Measurements from ENCODE around the gene THBS2. TPM values are rescaled to one million over a fixed set of nuclear protein-coding genes. Genes with fewer than 3 reads are reported as not detected.
A peak's percentile ranks its signal among the peaks of the same experiment; 100 is the strongest.
"Not testable (repeated sequence)": the region's sequence is repeated elsewhere in the genome, so short reads cannot be mapped to it uniquely, and the experiment has no call there.

Gene THBS2
- total RNA-seq, 2 donors from 2014 or later: not detected

DNA sequence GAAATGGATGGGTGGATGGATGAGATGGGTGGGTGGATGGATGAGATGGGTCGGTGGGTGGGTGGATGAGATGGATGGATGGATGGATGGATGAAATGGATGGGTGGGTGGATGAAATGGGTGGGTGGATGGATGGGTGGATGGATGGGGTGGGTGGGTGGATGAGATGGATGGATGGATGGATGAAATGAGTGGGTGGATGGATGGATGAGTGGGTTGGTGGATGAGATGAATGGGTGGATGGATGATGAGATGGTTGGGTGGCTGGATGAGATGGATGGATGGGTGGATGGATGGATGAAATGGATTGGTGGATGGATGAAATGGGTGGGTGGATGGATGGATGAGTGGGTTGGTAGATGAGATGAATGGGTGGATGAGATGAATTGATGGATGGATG lies 35.7 kb downstream of the THBS2 start:
- Mint-ChIP-seq H3K4me1 (ENCODE audit: low read depth) (peaks cover 16% of the 10 kb centered on the region), H3K27me3 (ENCODE audit: low read depth) (no peaks in the 10 kb centered on the region), H3K9me3 (peaks cover 11 to 12% of the 10 kb centered on the region in 2 donors), H3K4me3 (no peak overlapping the region), H3K36me3 (ENCODE audit: insufficient read depth in 2 of 2) (peaks cover 5 to 9% of the 10 kb centered on the region in 2 donors), H3K27ac (no peak overlapping the region)
- DNase-seq (no peak), ATAC-seq (replicated peaks in 1 of 2) (no peak)

- no peak for ATAC-seq (replicated peaks in 1 of 2)
- H3K4me1 Mint-ChIP-seq (ENCODE audit: low read depth): peaks cover 21% of the 10 kb centered on the region
- no peak overlapping the region for H3K27ac Mint-ChIP-seq
- peaks cover 5 to 11% of the 10 kb centered on the region in 2 donors for H3K36me3 Mint-ChIP-seq (ENCODE audit: insufficient read depth in 2 of 2)
- no peak for DNase-seq
- H3K9me3 Mint-ChIP-seq: peaks cover 12 to 13% of the 10 kb centered on the region in 2 donors
- H3K4me3 Mint-ChIP-seq: no peak overlapping the region
- H3K27me3 Mint-ChIP-seq (ENCODE audit: low read depth): no peaks in the 10 kb centered on the region
These were observed 36.8 kb downstream of the THBS2 start for GRCh38 chr6:169216830-169217229.

- H3K4me1 Mint-ChIP-seq (ENCODE audit: low read depth): peaks cover 21% of the 10 kb centered on the region
- DNase-seq (no peak), ATAC-seq (replicated peaks in 1 of 2) (no peak)
- peak overlapping the region; percentile 25 to 35 for H3K4me3 Mint-ChIP-seq
- H3K27ac Mint-ChIP-seq: no peak overlapping the region
- peaks cover 15 to 18% of the 10 kb centered on the region in 2 donors for H3K9me3 Mint-ChIP-seq
- H3K36me3 Mint-ChIP-seq (ENCODE audit: insufficient read depth in 2 of 2): peaks cover 5 to 11% of the 10 kb centered on the region in 2 donors
- H3K27me3 Mint-ChIP-seq (ENCODE audit: low read depth): no peaks in the 10 kb centered on the region
These were observed 38.4 kb downstream of the THBS2 start for GRCh38 chr6:169215201-169215681.

GRCh38 chr6:169214789-169215188 lies 38.9 kb downstream of the THBS2 start:
- peak overlapping the region; percentile 16 to 35 for H3K4me3 Mint-ChIP-seq

DNA sequence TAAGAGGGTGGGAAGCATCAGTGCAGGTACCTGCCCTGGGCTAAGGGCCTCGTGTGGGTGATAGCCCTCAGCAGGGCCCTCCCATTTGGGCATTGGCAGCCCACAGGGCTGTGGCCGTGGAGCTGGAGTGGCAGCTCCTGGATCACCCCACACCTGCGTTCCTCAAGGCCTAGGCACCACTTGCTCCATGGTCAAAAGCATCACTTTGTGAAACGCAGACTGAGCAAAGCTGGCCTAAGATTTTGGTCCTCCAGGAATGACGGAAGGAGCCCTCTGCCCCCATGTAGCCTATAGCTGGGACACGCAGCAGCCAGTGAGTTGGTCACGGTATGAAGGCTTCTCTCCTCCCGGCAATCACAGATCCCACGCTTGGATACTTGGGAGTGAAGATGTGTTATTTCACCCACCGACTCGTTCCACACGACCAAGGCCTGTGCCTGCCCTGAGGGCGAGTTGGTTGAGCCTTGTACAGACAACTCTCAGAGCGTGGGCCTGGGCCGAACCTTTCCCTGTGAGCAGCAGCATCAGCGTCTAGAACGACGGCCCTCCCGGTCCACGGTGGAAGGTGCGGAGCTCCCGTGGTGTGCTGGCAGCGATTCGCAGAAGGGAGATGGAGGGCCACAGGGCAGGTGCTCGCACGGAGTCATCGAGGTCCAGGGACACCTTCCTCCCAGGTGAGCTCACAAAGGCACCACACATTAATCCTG lies 39.7 kb downstream of the THBS2 start:
- Mint-ChIP-seq H3K27me3 (ENCODE audit: low read depth) (no peaks in the 10 kb centered on the region), H3K36me3 (ENCODE audit: insufficient read depth in 2 of 2) (peaks cover 4 to 11% of the 10 kb centered on the region in 2 donors), H3K9me3 (peaks cover 13 to 17% of the 10 kb centered on the region in 2 donors), H3K4me1 (ENCODE audit: low read depth) (peaks cover 21% of the 10 kb centered on the region), H3K4me3 (peak overlapping the region; percentile 23 to 35), H3K27ac (no peak overlapping the region)
- DNase-seq (peak in 1 of 2 donors; percentile 3), ATAC-seq (replicated peaks in 1 of 2) (no peak)

More at GRCh38 chr6:169214789-169215188, 38.9 kb downstream of the THBS2 start:
- Mint-ChIP-seq H3K9me3 (peaks cover 17 to 18% of the 10 kb centered on the region in 2 donors), H3K36me3 (ENCODE audit: insufficient read depth in 2 of 2) (peaks cover 5 to 11% of the 10 kb centered on the region in 2 donors), H3K27ac (peak overlapping the region; percentile 70), H3K4me1 (ENCODE audit: low read depth) (peaks cover 21% of the 10 kb centered on the region)
- peak; percentile 27 to 30 for DNase-seq
- H3K27me3 Mint-ChIP-seq (ENCODE audit: low read depth): not testable (repeated sequence)
- ATAC-seq (replicated peaks in 1 of 2): peak; percentile 34 to 59

DNA sequence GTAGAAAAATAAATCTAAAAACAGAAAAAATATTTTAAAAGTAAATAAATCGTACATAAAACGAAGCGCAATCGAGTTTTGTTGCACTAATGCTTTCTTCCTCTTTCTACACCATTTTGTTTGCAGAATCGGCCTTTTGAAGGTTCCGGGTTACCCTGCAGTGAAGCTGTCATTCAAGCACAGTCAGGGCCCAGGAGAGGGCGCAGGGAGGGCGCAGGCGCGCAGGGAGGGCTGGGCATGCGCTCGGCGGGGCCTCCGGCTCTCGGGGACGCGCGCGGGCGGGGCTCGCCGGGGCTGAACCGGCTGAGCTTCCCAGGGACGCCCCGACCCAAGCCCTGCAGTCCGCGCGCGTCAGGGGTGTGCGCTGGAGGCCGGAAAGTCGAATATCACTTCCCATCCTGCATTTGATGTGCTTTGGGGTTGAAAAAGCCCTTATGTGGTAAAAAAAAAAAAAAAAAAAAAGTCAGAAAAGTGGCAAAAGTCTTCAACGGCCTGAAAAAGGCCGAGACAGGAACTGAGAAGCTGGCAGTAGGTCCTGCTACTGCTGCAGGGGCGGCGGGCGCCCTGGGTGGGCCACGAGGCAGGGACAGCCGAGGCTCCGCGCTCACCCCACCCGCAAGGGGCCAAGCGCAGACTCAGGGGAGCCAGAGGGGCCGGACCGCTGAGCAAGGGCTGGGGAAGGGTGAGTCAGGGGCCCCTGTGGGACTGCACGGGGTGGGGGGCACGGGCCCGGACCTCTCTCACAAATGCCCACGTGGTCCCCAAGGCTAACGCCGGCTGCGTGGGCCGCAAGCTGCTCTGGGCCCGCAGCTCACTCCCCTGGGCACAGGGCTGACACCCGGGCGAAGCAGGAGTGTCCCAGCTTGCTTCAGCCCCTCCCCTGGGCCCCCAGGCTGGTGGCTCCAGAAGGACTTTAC lies 40.5 kb downstream of the THBS2 start:
- Mint-ChIP-seq H3K4me3 (peak overlapping the region; percentile 77 to 79), H3K36me3 (ENCODE audit: insufficient read depth in 2 of 2) (peaks cover 6% of the 10 kb centered on the region in 2 donors), H3K27ac (peak overlapping the region; percentile 87), H3K4me1 (ENCODE audit: low read depth) (peaks cover 21% of the 10 kb centered on the region), H3K27me3 (ENCODE audit: low read depth) (no peaks in the 10 kb centered on the region), H3K9me3 (peaks cover 8 to 10% of the 10 kb centered on the region in 2 donors)
- DNase-seq (peak; percentile 91 to 95), ATAC-seq (replicated peaks in 1 of 2) (peak; percentile 100)

- Mint-ChIP-seq H3K36me3 (ENCODE audit: insufficient read depth in 2 of 2) (peaks cover 3 to 4% of the 10 kb centered on the region in 2 donors), H3K27ac (peak overlapping the region; percentile 63), H3K4me1 (ENCODE audit: low read depth) (peaks cover 21% of the 10 kb centered on the region), H3K9me3 (peaks cover 6 to 9% of the 10 kb centered on the region in 2 donors), H3K4me3 (peak overlapping the region in 1 of 2 donors; percentile 40), H3K27me3 (ENCODE audit: low read depth) (no peaks in the 10 kb centered on the region)
- no peak for DNase-seq
- no peak for ATAC-seq (replicated peaks in 1 of 2)
These were observed 41.2 kb downstream of the THBS2 start for GRCh38 chr6:169212436-169212835.

DNA sequence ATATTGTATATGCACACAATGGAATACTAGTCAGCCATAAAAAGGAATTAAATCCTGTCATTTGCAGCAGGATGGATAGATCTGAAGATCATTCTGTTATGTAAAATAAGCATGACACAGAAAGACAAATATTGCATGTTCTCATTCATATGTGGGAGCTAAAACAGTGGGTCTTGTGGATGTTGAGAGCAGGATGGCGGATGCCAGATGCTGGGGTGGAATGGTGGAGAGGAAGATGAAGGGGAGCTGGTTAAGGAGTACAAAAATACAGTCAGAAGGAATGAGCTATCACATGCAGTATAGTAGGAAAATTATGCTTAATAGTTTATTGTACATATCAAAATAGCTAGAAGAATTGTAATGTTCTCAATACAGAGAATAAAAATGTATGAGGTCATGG lies 41.8 kb downstream of the THBS2 start:
- Mint-ChIP-seq H3K9me3 (peaks cover 6 to 11% of the 10 kb centered on the region in 2 donors), H3K4me1 (ENCODE audit: low read depth) (peaks cover 21% of the 10 kb centered on the region), H3K4me3 (peak overlapping the region; percentile 11 to 53), H3K27me3 (ENCODE audit: low read depth) (no peaks in the 10 kb centered on the region), H3K36me3 (ENCODE audit: insufficient read depth in 2 of 2) (peaks cover 2 to 5% of the 10 kb centered on the region in 2 donors), H3K27ac (no peak overlapping the region)
- DNase-seq (no peak), ATAC-seq (replicated peaks in 1 of 2) (no peak)

DNA sequence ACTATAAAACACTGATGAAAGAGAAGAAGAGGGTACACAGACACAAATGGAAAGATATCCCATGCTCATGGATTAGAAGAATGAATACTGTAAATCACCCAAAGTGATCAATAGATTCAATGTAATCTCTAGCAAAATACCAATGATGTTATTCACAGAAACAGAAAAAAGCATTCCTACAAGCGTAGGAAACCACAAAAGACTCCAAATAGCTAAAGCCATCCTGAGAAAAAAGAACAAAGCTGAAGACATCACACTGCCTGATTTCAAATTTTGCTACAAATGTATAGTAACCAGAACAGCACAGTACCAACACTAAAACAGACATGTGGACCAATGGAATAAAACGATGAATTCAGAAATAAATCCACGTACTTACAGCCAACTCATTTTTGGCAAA lies 43.0 kb downstream of the THBS2 start:
- ATAC-seq (replicated peaks in 1 of 2) (no peak), DNase-seq (no peak)
- H3K27me3 Mint-ChIP-seq (ENCODE audit: low read depth): no peaks in the 10 kb centered on the region
- no peak overlapping the region for H3K27ac Mint-ChIP-seq
- H3K36me3 Mint-ChIP-seq (ENCODE audit: insufficient read depth in 2 of 2): peaks cover 8 to 9% of the 10 kb centered on the region in 2 donors
- peaks cover 8 to 13% of the 10 kb centered on the region in 2 donors for H3K9me3 Mint-ChIP-seq
- peaks cover 21% of the 10 kb centered on the region for H3K4me1 Mint-ChIP-seq (ENCODE audit: low read depth)
- H3K4me3 Mint-ChIP-seq: no peak overlapping the region

DNA sequence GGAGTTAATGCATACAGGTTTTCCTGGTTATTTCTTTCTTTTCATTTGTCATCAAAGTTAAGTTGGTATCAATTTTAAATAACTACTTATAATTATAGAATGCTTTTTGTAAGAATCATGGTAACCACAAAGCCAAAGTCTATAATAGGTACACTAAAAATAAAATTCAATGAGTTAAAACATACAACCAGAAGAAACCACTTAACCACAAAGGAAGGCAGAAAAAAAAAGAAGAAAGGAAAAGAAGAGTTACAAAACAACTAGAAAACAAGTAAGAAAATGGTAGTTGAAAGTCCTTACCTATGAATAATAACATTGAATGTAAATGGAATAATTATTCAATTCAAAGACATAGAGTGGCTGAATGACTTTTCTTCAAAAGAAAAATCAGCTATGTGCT lies 45.6 kb downstream of the THBS2 start:
- Mint-ChIP-seq H3K9me3 (peaks cover 8 to 13% of the 10 kb centered on the region in 2 donors), H3K4me1 (ENCODE audit: low read depth) (peaks cover 5% of the 10 kb centered on the region), H3K4me3 (no peak overlapping the region), H3K27ac (no peak overlapping the region), H3K27me3 (ENCODE audit: low read depth) (no peaks in the 10 kb centered on the region), H3K36me3 (ENCODE audit: insufficient read depth in 2 of 2) (peaks cover 8 to 9% of the 10 kb centered on the region in 2 donors)
- no peak for ATAC-seq (replicated peaks in 1 of 2)
- DNase-seq: no peak

DNA sequence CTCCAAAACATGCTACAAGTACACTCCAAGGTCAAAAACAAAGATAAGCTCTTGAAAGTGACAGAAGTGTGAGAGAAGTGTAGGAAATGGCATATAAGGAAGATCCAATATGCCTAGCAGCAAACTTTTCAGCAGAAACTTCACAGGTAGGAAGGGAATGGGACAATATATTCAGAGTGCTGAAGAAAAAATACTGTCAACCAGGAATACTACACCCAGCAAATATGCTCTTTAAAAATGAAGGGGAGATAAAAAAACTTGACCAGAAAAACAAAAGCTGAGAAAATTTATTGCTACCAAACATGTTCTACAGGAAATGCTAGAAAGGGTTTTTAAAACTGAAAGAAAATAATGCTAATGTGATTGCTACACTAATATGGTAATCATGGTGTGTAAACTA lies 46.2 kb downstream of the THBS2 start:
- no peak overlapping the region for H3K27ac Mint-ChIP-seq
- no peak for DNase-seq

GRCh38 chr6:169205176-169206160 lies 48.2 kb downstream of the THBS2 start:
- ATAC-seq (replicated peaks in 1 of 2) (no peak), DNase-seq (no peak)
- no peak overlapping the region for H3K4me3 Mint-ChIP-seq
- no peaks in the 10 kb centered on the region for H3K27me3 Mint-ChIP-seq (ENCODE audit: low read depth)
- H3K27ac Mint-ChIP-seq: no peak overlapping the region
- peaks cover 4 to 8% of the 10 kb centered on the region in 2 donors for H3K9me3 Mint-ChIP-seq
- peaks cover 7 to 9% of the 10 kb centered on the region in 2 donors for H3K36me3 Mint-ChIP-seq (ENCODE audit: insufficient read depth in 2 of 2)
- H3K4me1 Mint-ChIP-seq (ENCODE audit: low read depth): no peaks in the 10 kb centered on the region

More for the DNA sequence above, 46.2 kb downstream of the THBS2 start:
- peaks cover 4% of the 10 kb centered on the region for H3K4me1 Mint-ChIP-seq (ENCODE audit: low read depth)
- H3K27me3 Mint-ChIP-seq (ENCODE audit: low read depth): no peaks in the 10 kb centered on the region
- no peak overlapping the region for H3K4me3 Mint-ChIP-seq
- ATAC-seq (replicated peaks in 1 of 2): no peak
- peaks cover 8 to 9% of the 10 kb centered on the region in 2 donors for H3K36me3 Mint-ChIP-seq (ENCODE audit: insufficient read depth in 2 of 2)
- H3K9me3 Mint-ChIP-seq: peaks cover 8 to 13% of the 10 kb centered on the region in 2 donors
